ENCODE measurements around the gene CLDN19.

Gene CLDN19

GRCh38 chr1:42735477-42736105, 4.4 kb downstream of the CLDN19 start:
- DNase-seq (ENCODE audit: low read depth), result no peak

GRCh38 chr1:42735056-42735455, 5.0 kb downstream of the CLDN19 start:
- TF ChIP-seq CTCF (IDR thresholded peaks at IDR 0.05; ENCODE audit: insufficient read depth, low read depth, low read length, missing control alignments), result no peak
- no peak overlapping the region for H3K4me3 ChIP-seq (ENCODE audit: low read depth, low read length)
- DNase-seq (ENCODE audit: low read depth), result no peak

More at GRCh38 chr1:42735477-42736105, 4.4 kb downstream of the CLDN19 start:
- no peak for TF ChIP-seq CTCF (IDR thresholded peaks at IDR 0.05; ENCODE audit: insufficient read depth, low read depth, low read length, missing control alignments)
- H3K4me3 ChIP-seq (ENCODE audit: low read depth, low read length), result no peak overlapping the region

- H3K4me3 ChIP-seq (ENCODE audit: low read depth, low read length), result no peak overlapping the region
- no peak for DNase-seq (ENCODE audit: low read depth)
- TF ChIP-seq CTCF (IDR thresholded peaks at IDR 0.05; ENCODE audit: insufficient read depth, low read depth, low read length, missing control alignments), result no peak
These were observed 5.6 kb downstream of the CLDN19 start for GRCh38 chr1:42734201-42735035.

GRCh38 chr1:42733415-42734200, 6.4 kb downstream of the CLDN19 start:
- no peak for DNase-seq (ENCODE audit: low read depth)
- no peak for TF ChIP-seq CTCF (IDR thresholded peaks at IDR 0.05; ENCODE audit: insufficient read depth, low read depth, low read length, missing control alignments)
- no peak overlapping the region for H3K4me3 ChIP-seq (ENCODE audit: low read depth, low read length)

- no peak for TF ChIP-seq CTCF (IDR thresholded peaks at IDR 0.05; ENCODE audit: insufficient read depth, low read depth, low read length, missing control alignments)
- DNase-seq (ENCODE audit: low read depth), result no peak
- H3K4me3 ChIP-seq (ENCODE audit: low read depth, low read length), result no peak overlapping the region
These were observed 7.8 kb downstream of the CLDN19 start for GRCh38 chr1:42732126-42732680.

GRCh38 chr1:42731585-42731984, 8.5 kb downstream of the CLDN19 start:
- DNase-seq (ENCODE audit: low read depth), result no peak
- no peak for TF ChIP-seq CTCF (IDR thresholded peaks at IDR 0.05; ENCODE audit: insufficient read depth, low read depth, low read length, missing control alignments)
- H3K4me3 ChIP-seq (ENCODE audit: low read depth, low read length), result no peak overlapping the region

Measured in GM12865 (cell line).